GM12878 (cell line): ENCODE data around the gene FARS2. TPM values are rescaled to one million over a fixed set of nuclear protein-coding genes. Genes with fewer than 3 reads are reported as not detected.

ENCODE experiments used
- ATAC-seq: fragments of 200-7000 bp; cut with Tn5 transposase; 3 replicates; pipeline ENCODE4 v1.9.1; 2020; ENCODE audit warnings: mild to moderate bottlenecking, moderate library complexity
- BruUV-seq: library from RNA; stranded (reverse); fragments of 400-500 nt; replicated peaks from 2 replicates; lab custom pipeline; 2021; lab: Mats Ljungman, UMichigan
- CTCF ChIA-PET: fragments of 300-600 bp; sonication (Branson Sonifier 250); formaldehyde crosslinking; extraction: SDS; loops from one replicate; lab custom pipeline; 2021; ENCODE audit warnings: inconsistent platforms; lab: Yijun Ruan, JAX
- POLR2A ChIA-PET: fragments of 350-600 bp; formaldehyde crosslinking; extraction: SDS; loops from one replicate; lab custom pipeline; 2021; ENCODE audit warnings: inconsistent platforms; lab: Charles Lee
- RAD21 ChIA-PET: fragments of 300-600 bp; sonication (Branson Sonifier 250); formaldehyde crosslinking; loops from one replicate; lab custom pipeline; 2023; ENCODE audit warnings: antibody characterized with exemption; ENCODE audit not compliant: unreplicated experiment; lab: Charles Lee
- SMC1A ChIA-PET: fragments of 300-600 bp; sonication (Branson Sonifier 250); formaldehyde crosslinking; loops from one replicate; lab custom pipeline; 2023; ENCODE audit not compliant: unreplicated experiment, uncharacterized antibody; lab: Charles Lee
- DNase-seq: peaks from one replicate; pipeline ENCODE4 v3.0.0-alpha.2; 2011; ENCODE audit warnings: low read depth, low spot score
- FAIRE-seq: peaks from 3 replicates; lab custom pipeline; 2011; peaks lifted over from hg19 to GRCh38; lab: Jason Lieb, UNC
- H2AFZ ChIP-seq: 2 replicates; pipeline ENCODE4 v1.6.0; 2011; ENCODE audit warnings: low read depth, low read length, control low read depth; ENCODE audit not compliant: control insufficient read depth
- H3K27ac ChIP-seq: 2 replicates; pipeline ENCODE4 v1.5.1; 2011; ENCODE audit warnings: control low read depth; ENCODE audit not compliant: control insufficient read depth, insufficient read depth
- H3K27me3 ChIP-seq, 2 experiments: replicated peaks in 1 of 2; 2 replicates each; pipeline versions ENCODE4 v1.6.0 to v1.6.1; 2011; ENCODE audit warnings: low read length in 1 of 2; ENCODE audit not compliant: control insufficient read depth in 2 of 2, insufficient read depth in 2 of 2
- H3K36me3 ChIP-seq, 2 experiments: 2 replicates each; pipeline ENCODE4 v1.5.1; 2011; ENCODE audit warnings: low read length in 1 of 2; ENCODE audit not compliant: control insufficient read depth in 2 of 2, insufficient read depth in 2 of 2
- H3K4me1 ChIP-seq: 2 replicates; pipeline ENCODE4 v1.6.1; 2011; ENCODE audit warnings: mild to moderate bottlenecking, low read length, moderate library complexity, mixed read lengths; ENCODE audit not compliant: control insufficient read depth, insufficient read depth
- H3K4me2 ChIP-seq: 2 replicates; pipeline ENCODE4 v1.6.0; 2011; ENCODE audit warnings: control low read depth; ENCODE audit not compliant: control insufficient read depth, insufficient read depth
- H3K4me3 ChIP-seq: fragments of 200-600 bp; sonication (generic); 2 replicates; pipeline ENCODE4 v1.5.1; 2016
- H3K79me2 ChIP-seq: 2 replicates; pipeline ENCODE4 v1.6.0; 2011; ENCODE audit warnings: low read length; ENCODE audit not compliant: control insufficient read depth, insufficient read depth
- H3K9ac ChIP-seq: 2 replicates; pipeline ENCODE4 v1.8.0; 2011; ENCODE audit warnings: low read length, control low read depth, mixed read lengths; ENCODE audit not compliant: control insufficient read depth, insufficient read depth
- H3K9me3 ChIP-seq: replicated peaks from 3 replicates; pipeline ENCODE4 v1.5.1; 2011; ENCODE audit warnings: mild to moderate bottlenecking, low read length; ENCODE audit not compliant: control insufficient read depth, insufficient read depth
- H4K20me1 ChIP-seq: 2 replicates; pipeline ENCODE4 v1.6.0; 2011; ENCODE audit not compliant: control insufficient read depth, insufficient read depth
- CHD1 ChIP-seq: IDR thresholded peaks from 2 replicates; pipeline ENCODE4 v1.6.1; 2012; ENCODE audit warnings: low read depth, low read length, improper control_type of control experiment
- CHD4 ChIP-seq: fragments of 200-600 bp; sonication (generic); IDR thresholded peaks from 2 replicates; pipeline ENCODE4 v1.6.1; 2016; ENCODE audit warnings: mild to moderate bottlenecking
- E2F4 ChIP-seq: IDR thresholded peaks from 2 replicates; pipeline ENCODE4 v1.6.1; 2012; ENCODE audit warnings: low read depth, low read length, improper control_type of control experiment
- EED ChIP-seq: sonication (generic); IDR thresholded peaks from 2 replicates; pipeline ENCODE4 v1.6.1; 2016; ENCODE audit warnings: antibody characterized with exemption, low read depth
- NFYB ChIP-seq: IDR thresholded peaks from 2 replicates; pipeline ENCODE4 v1.6.1; 2011; ENCODE audit warnings: low read depth, mild to moderate bottlenecking, low read length, improper control_type of control experiment, moderate library complexity; ENCODE audit not compliant: insufficient read depth
- SIX5 ChIP-seq: IDR thresholded peaks from 2 replicates; pipeline ENCODE4 v1.6.1; 2011; ENCODE audit warnings: mild to moderate bottlenecking, low read depth, low read length, moderate library complexity; ENCODE audit not compliant: severe bottlenecking
- WGBS: methylation state at CpG from one replicate; pipeline ENCODE4 v1.1.6; 2016; ENCODE audit warnings: low lambda C conversion rate; ENCODE audit not compliant: insufficient replicate concordance, insufficient coverage; ENCODE audit errors: missing lambda C conversion rate; 5-methylcytosine and 5-hydroxymethylcytosine counted together
- in situ Hi-C: fragments of 300-500 bp; cut with MboI; formaldehyde crosslinking; loops from 9 replicates; pipeline ENCODE4 v1.14.3; 2018; ENCODE audit warnings: mixed read lengths
- intact Hi-C: fragments of 100-400 bp; cut with micrococcal nuclease; formaldehyde crosslinking; loops from one replicate; pipeline ENCODE4 v1.14.2; 2022; ENCODE audit not compliant: unreplicated experiment
- polyA plus RNA-seq, 11 experiments: library from polyadenylated mRNA; depleted of rRNA in 4 of 11; unstranded in 6 of 11; stranded (reverse) in 5 of 11; fragments of >200 nt; fragmentation: Nextera tagmentation in 4 of 11; fragmentation: Illumina TruSeq in 1 of 11; extraction: Ambion mirVana in 4 of 11; extraction: Trizol in 1 of 11; gene quantifications; 1 replicate in 1 of 11; 2 replicates in 10 of 11; pipeline versions ENCODE4 v1.2.1 to v1.2.3, GENCODE V29; 2011 to 2016; ENCODE audit warnings: inconsistent platforms in 2 of 11, missing spikeins in 2 of 11, low read depth in 1 of 11
- total RNA-seq, 4 experiments: library from RNA; depleted of rRNA in 3 of 4; stranded (reverse); fragments of >200 nt in 3 of 4; fragmentation: Illumina TruSeq in 1 of 4; extraction: Trizol in 1 of 4; gene quantifications; 2 replicates each; pipeline versions ENCODE4 v1.2.1 to v1.2.3, GENCODE V29; 2013 to 2021

Gene FARS2
- total and polyA plus RNA-seq, 10 of the 15 experiments (the other 5 are each of a cell fraction or from before 2014, with no cell fraction given), result 16.8 to 46.7 (median 25.6) TPM

GRCh38 chr6:5286780-5287179, 25.5 kb downstream of the FARS2 start:
- H3K4me1 ChIP-seq, result peaks cover 14% of the 10 kb centered on the region
- H2AFZ ChIP-seq, result no peak overlapping the region; the same call in 1 of the 2 replicates
- in situ Hi-C loops, result no loop called here
- ChIA-PET CTCF (interaction anchor here (1.9 kb wide), 1 partner anchor 143 kb away, joined by 9 read pairs; no protein-coding TSS in a partner anchor), RAD21 (no interaction called here), SMC1A (interaction anchor here (0.8 to 1.7 kb wide), 2 partner anchors 10 to 16 kb away, joined by 3 to 7 read pairs; no protein-coding TSS in a partner anchor)
- peak; percentile 90 for ATAC-seq
- DNase-seq, result no peak
- H3K4me2 ChIP-seq, result peak overlapping the region; percentile 46; the same call in 1 of the 2 replicates
- no peak for FAIRE-seq
- TF ChIP-seq CHD1 (no peak), NFYB (no peak)
- TF ChIP-seq, all 136 proteins: peak for 0
- intact Hi-C loops, result no loop called here
- H3K27ac ChIP-seq, result no peak overlapping the region; the same call in 1 of the 2 replicates
- no peak overlapping the region for H3K9ac ChIP-seq
- H3K9me3 ChIP-seq, result no peaks in the 10 kb centered on the region
- H3K27me3 ChIP-seq, result no peaks in the 10 kb centered on the region
- no peaks in the 10 kb centered on the region for H4K20me1 ChIP-seq
- H3K79me2 ChIP-seq, result peaks cover 4% of the 10 kb centered on the region
- 0% methylated on average over 7 of the region's 7 CpGs for WGBS
- H3K36me3 ChIP-seq, result no peaks in the 10 kb centered on the region
- no peak overlapping the region for H3K4me3 ChIP-seq
- POLR2A ChIA-PET, result no interaction called here
- no TSS peak for BruUV-seq

- H3K36me3 ChIP-seq, result no peaks in the 10 kb centered on the region
- H4K20me1 ChIP-seq, result no peaks in the 10 kb centered on the region
- no TSS peak for BruUV-seq
- FAIRE-seq (no peak), DNase-seq (no peak), ATAC-seq (no peak)
- ChIA-PET CTCF (interaction anchor here (1.9 to 2.1 kb wide), 2 partner anchors 16 to 144 kb away, joined by 9 to 11 read pairs; no protein-coding TSS in a partner anchor), POLR2A (no interaction called here), SMC1A (interaction anchor here (0.7 to 1.7 kb wide), 5 partner anchors 11 to 21 kb away, joined by 3 to 7 read pairs (median 4); no protein-coding TSS in a partner anchor), RAD21 (interaction anchor here (0.7 to 0.9 kb wide), 3 partner anchors 11 to 23 kb away, joined by 3 read pairs; no protein-coding TSS in a partner anchor)
- peaks cover 4% of the 10 kb centered on the region for H3K79me2 ChIP-seq
- in situ Hi-C loops (no loop called here), intact Hi-C loops (no loop called here)
- H2AFZ ChIP-seq, result no peak overlapping the region; the same call in 1 of the 2 replicates
- TF ChIP-seq EED (peak; percentile 32; the same call in 1 of the 2 replicates), CHD4 (no peak), SIX5 (no peak), E2F4 (no peak)
- no peak overlapping the region for H3K9ac ChIP-seq
- H3K9me3 ChIP-seq, result no peaks in the 10 kb centered on the region
- H3K4me3 ChIP-seq, result no peak overlapping the region
- H3K4me1 ChIP-seq, result peaks cover 14% of the 10 kb centered on the region
- 46% methylated on average over 12 of the region's 12 CpGs for WGBS
- no peak overlapping the region for H3K4me2 ChIP-seq
- H3K27ac ChIP-seq, result no peak overlapping the region; the same call in 1 of the 2 replicates
- H3K27me3 ChIP-seq, result no peaks in the 10 kb centered on the region
These were observed 26.1 kb downstream of the FARS2 start for GRCh38 chr6:5287205-5287965.
